HepG2 (cell line): Measurements from ENCODE around the gene CBLN3. TPM values are rescaled to one million over a fixed set of nuclear protein-coding genes. Genes with fewer than 3 reads are reported as not detected.

Source experiments
- ATF1 ChIP-seq: IDR thresholded peaks from 2 replicates; pipeline ENCODE4 v1.6.1; 2016; ENCODE audit warnings: mild to moderate bottlenecking, control low read depth
- ELF1 ChIP-seq: sonication (generic); formaldehyde crosslinking; IDR thresholded peaks from 2 replicates; pipeline ENCODE4 v1.4.0; 2020; ENCODE audit warnings: missing genetic modification reagents
- FOXK2 ChIP-seq: fragments of 450-650 bp; IDR thresholded peaks from 2 replicates; pipeline ENCODE4 v1.6.1; 2016
- HNF4G ChIP-seq, 2 experiments: sonication (generic) in 1 of 2; formaldehyde crosslinking in 1 of 2; IDR thresholded peaks; 2 replicates each; pipeline versions ENCODE4 v1.4.0 to v1.6.1; 2011 to 2020; ENCODE audit warnings: borderline replicate concordance in 2 of 2, low read depth in 2 of 2, mild to moderate bottlenecking in 2 of 2, low read length in 1 of 2, missing genetic modification reagents in 1 of 2, moderate library complexity in 1 of 2
- IRF9 ChIP-seq: sonication (generic); formaldehyde crosslinking; IDR thresholded peaks from 2 replicates; pipeline ENCODE4 v1.8.0; 2022; ENCODE audit warnings: missing genetic modification reagents, mild to moderate bottlenecking, borderline replicate concordance
- KDM4B ChIP-seq: sonication (generic); formaldehyde crosslinking; IDR thresholded peaks from 2 replicates; pipeline ENCODE4 v1.4.0; 2020; ENCODE audit warnings: missing genetic modification reagents
- NFIB ChIP-seq: sonication (generic); formaldehyde crosslinking; IDR thresholded peaks from 2 replicates; pipeline ENCODE4 v1.9.0; 2021; ENCODE audit warnings: missing genetic modification reagents, mild to moderate bottlenecking, borderline replicate concordance
- RNF2 ChIP-seq: fragments of 450-650 bp; conservative IDR thresholded peaks from 2 replicates; pipeline ENCODE4 v1.6.1; 2016; ENCODE audit warnings: low read depth
- SNRNP70 ChIP-seq: fragments of 200-400 bp; formaldehyde crosslinking; IDR thresholded peaks from 2 replicates; pipeline ENCODE4 v1.6.1; 2017; ENCODE audit warnings: mild to moderate bottlenecking, low read depth, low read length, moderate library complexity
- SRF ChIP-seq: IDR thresholded peaks from 2 replicates; pipeline ENCODE4 v1.6.1; 2011; ENCODE audit warnings: mild to moderate bottlenecking, low read depth, low read length, moderate library complexity
- TEAD3 ChIP-seq: optimal IDR thresholded peaks from 2 replicates; pipeline ENCODE3; 2016; ENCODE audit warnings: borderline replicate concordance
- XBP1 ChIP-seq: sonication (generic); formaldehyde crosslinking; IDR thresholded peaks from 2 replicates; pipeline ENCODE4 v1.5.0; 2020; ENCODE audit warnings: missing genetic modification reagents
- ZBTB26 ChIP-seq: IDR thresholded peaks from 2 replicates; pipeline ENCODE4 v1.6.1; 2016; ENCODE audit warnings: missing compliant biosample characterization, missing genetic modification reagents, borderline replicate concordance
- ZNF205 ChIP-seq: IDR thresholded peaks from 2 replicates; pipeline ENCODE4 v1.6.1; 2018; ENCODE audit warnings: missing biosample characterization, missing genetic modification reagents
- ZNF230 ChIP-seq: sonication (generic); formaldehyde crosslinking; IDR thresholded peaks from 2 replicates; pipeline ENCODE4 v1.4.0; 2020; ENCODE audit warnings: mild to moderate bottlenecking, missing genetic modification reagents
- ZNF329 ChIP-seq: sonication (generic); formaldehyde crosslinking; IDR thresholded peaks from 2 replicates; pipeline ENCODE4 v1.9.0; 2021; ENCODE audit warnings: low read depth, mild to moderate bottlenecking, missing genetic modification reagents
- ZNF44 ChIP-seq: sonication (generic); formaldehyde crosslinking; IDR thresholded peaks from 2 replicates; pipeline ENCODE4 v1.5.1; 2020; ENCODE audit warnings: mild to moderate bottlenecking, missing genetic modification reagents
- ZNF446 ChIP-seq: sonication (generic); formaldehyde crosslinking; IDR thresholded peaks from 2 replicates; pipeline ENCODE4 v1.5.0; 2020; ENCODE audit warnings: mild to moderate bottlenecking, missing genetic modification reagents
- ZNF510 ChIP-seq: sonication (generic); formaldehyde crosslinking; IDR thresholded peaks from 2 replicates; pipeline ENCODE4 v1.4.0; 2020; ENCODE audit warnings: low read depth, mild to moderate bottlenecking, missing genetic modification reagents
- ZNF749 ChIP-seq: sonication (generic); formaldehyde crosslinking; IDR thresholded peaks from 2 replicates; pipeline ENCODE4 v1.8.0; 2022; ENCODE audit warnings: mild to moderate bottlenecking, missing genetic modification reagents, moderate library complexity, borderline replicate concordance
- ZNF839 ChIP-seq: sonication (generic); formaldehyde crosslinking; IDR thresholded peaks from 2 replicates; pipeline ENCODE4 v1.4.0; 2020; ENCODE audit warnings: missing genetic modification reagents, mild to moderate bottlenecking, borderline replicate concordance
- polyA plus RNA-seq, 8 experiments: library from polyadenylated mRNA; depleted of rRNA in 3 of 8; stranded (reverse) in 7 of 8; unstranded in 1 of 8; fragments of >200 nt; fragmentation: Illumina TruSeq in 4 of 8; extraction: Trizol in 4 of 8; gene quantifications; 2 replicates each; pipeline versions ENCODE4 v1.2.1 to v1.2.3, GENCODE V29; 2011 to 2016; ENCODE audit warnings: low read depth in 4 of 8, missing spikeins in 1 of 8, mixed read lengths in 1 of 8; ENCODE audit not compliant: insufficient read depth in 1 of 8
- total RNA-seq, 5 experiments: library from RNA; depleted of rRNA; stranded (reverse); fragments of >200 nt; fragmentation: Illumina TruSeq; extraction: Trizol; gene quantifications; 2 replicates each; pipeline ENCODE4 v1.2.3, GENCODE V29; 2016; ENCODE audit warnings: low read depth in 1 of 5
- TF ChIP-seq, protein P1 (sequence below): sonication (generic); formaldehyde crosslinking; IDR thresholded peaks from 2 replicates; pipeline ENCODE4 v1.4.0; 2020; ENCODE audit warnings: missing genetic modification reagents
- TF ChIP-seq, protein P2 (sequence below): sonication (generic); formaldehyde crosslinking; IDR thresholded peaks from 2 replicates; pipeline ENCODE4 v1.4.0; 2020; ENCODE audit warnings: missing genetic modification reagents, borderline replicate concordance

The CBLN3 gene
- total and polyA plus RNA-seq, 2 of the 13 experiments (the other 11 are each of a cell fraction or from before 2014, with no cell fraction given) = 0.66 to 0.98 TPM

DNA sequence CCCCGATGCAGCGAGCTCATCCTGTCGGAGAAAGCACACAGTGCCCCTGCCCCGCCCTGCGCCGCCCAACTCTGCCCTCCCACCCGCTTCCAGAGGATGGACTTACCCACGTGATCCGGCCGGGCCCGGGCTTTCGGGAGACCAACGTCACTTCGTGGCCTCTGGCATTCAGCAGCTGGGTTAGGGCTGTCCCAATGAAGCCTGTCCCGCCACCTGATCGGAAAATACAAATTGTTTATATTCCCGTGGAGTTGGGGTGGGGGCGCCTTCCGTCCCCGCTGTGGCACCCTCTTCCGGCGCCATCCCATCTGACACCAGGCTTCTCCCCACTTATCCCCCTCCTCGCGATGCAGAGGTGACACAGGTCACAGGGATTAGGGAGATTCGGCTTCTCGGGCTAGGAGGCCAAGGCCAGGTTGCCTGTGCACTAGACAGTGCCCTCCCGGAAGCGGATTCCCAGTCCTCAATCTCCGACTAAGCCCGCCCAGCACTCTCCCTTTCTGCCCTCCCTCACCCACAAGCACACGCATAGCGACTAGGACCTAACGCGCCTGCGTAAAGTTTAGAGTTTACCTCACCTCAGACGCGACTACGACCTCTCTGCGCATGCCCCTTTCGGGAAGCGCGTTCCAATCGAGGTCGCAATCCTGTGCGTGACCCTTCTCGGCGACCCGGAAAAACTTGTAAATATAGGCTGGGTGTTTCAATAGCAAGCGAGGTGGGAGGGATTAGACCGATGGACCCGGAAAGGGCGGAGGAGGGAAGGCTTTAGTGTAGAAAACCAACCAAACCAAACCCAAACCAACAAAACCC is 13.0 kb upstream of the CBLN3 start, which contains the start of gene SDR39U1 (continued):
- TF ChIP-seq, protein P1, sequence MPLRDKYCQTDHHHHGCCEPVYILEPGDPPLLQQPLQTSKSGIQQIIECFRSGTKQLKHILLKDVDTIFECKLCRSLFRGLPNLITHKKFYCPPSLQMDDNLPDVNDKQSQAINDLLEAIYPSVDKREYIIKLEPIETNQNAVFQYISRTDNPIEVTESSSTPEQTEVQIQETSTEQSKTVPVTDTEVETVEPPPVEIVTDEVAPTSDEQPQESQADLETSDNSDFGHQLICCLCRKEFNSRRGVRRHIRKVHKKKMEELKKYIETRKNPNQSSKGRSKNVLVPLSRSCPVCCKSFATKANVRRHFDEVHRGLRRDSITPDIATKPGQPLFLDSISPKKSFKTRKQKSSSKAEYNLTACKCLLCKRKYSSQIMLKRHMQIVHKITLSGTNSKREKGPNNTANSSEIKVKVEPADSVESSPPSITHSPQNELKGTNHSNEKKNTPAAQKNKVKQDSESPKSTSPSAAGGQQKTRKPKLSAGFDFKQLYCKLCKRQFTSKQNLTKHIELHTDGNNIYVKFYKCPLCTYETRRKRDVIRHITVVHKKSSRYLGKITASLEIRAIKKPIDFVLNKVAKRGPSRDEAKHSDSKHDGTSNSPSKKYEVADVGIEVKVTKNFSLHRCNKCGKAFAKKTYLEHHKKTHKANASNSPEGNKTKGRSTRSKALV (CRISPR knock-in tag) = peak; percentile 91
- peak; percentile 96 for TF ChIP-seq KDM4B
- TF ChIP-seq ELF1 (CRISPR knock-in tag) = peak; percentile 95
- peak; percentile 95 for TF ChIP-seq ATF1 (CRISPR knock-in tag)
- no peak for TF ChIP-seq NFIB (CRISPR knock-in tag)
- TF ChIP-seq SNRNP70 = no peak
- TF ChIP-seq ZBTB26 (CRISPR knock-in tag) = peak; percentile 88
- TF ChIP-seq ZNF839 (CRISPR knock-in tag) = peak; percentile 100; the same call in 1 of the 2 replicates
- TF ChIP-seq ZNF205 (CRISPR knock-in tag) = peak; percentile 27
- TF ChIP-seq, protein P2, sequence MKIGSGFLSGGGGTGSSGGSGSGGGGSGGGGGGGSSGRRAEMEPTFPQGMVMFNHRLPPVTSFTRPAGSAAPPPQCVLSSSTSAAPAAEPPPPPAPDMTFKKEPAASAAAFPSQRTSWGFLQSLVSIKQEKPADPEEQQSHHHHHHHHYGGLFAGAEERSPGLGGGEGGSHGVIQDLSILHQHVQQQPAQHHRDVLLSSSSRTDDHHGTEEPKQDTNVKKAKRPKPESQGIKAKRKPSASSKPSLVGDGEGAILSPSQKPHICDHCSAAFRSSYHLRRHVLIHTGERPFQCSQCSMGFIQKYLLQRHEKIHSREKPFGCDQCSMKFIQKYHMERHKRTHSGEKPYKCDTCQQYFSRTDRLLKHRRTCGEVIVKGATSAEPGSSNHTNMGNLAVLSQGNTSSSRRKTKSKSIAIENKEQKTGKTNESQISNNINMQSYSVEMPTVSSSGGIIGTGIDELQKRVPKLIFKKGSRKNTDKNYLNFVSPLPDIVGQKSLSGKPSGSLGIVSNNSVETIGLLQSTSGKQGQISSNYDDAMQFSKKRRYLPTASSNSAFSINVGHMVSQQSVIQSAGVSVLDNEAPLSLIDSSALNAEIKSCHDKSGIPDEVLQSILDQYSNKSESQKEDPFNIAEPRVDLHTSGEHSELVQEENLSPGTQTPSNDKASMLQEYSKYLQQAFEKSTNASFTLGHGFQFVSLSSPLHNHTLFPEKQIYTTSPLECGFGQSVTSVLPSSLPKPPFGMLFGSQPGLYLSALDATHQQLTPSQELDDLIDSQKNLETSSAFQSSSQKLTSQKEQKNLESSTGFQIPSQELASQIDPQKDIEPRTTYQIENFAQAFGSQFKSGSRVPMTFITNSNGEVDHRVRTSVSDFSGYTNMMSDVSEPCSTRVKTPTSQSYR (CRISPR knock-in tag) = peak; percentile 43; the same call in 1 of the 2 replicates
- peak; percentile 97 for TF ChIP-seq ZNF446 (CRISPR knock-in tag)
- peak; percentile 94 for TF ChIP-seq IRF9
- TF ChIP-seq SRF = peak; percentile 57; the same call in 1 of the 2 replicates
- peak; percentile 66; the same call in 1 of the 2 replicates for TF ChIP-seq ZNF329 (CRISPR knock-in tag)
- peak; percentile 98 for TF ChIP-seq FOXK2
- peak; percentile 91 for TF ChIP-seq XBP1 (CRISPR knock-in tag)
- peak; percentile 98 for TF ChIP-seq ZNF230 (CRISPR knock-in tag)
- peak; percentile 99 for TF ChIP-seq ZNF510 (CRISPR knock-in tag)
- TF ChIP-seq ZNF749 = peak; percentile 92
- TF ChIP-seq RNF2 = peak; percentile 74; the same call in 1 of the 2 replicates
- TF ChIP-seq HNF4G (IDR thresholded peaks at IDR 0.05; ENCODE audit: borderline replicate concordance, low read depth, low read length) = peak; percentile 65
- TF ChIP-seq HNF4G (CRISPR knock-in tag; IDR thresholded peaks at IDR 0.05; ENCODE audit: borderline replicate concordance, low read depth) = peak; percentile 72; the same call in 1 of the 2 replicates
- peak; percentile 91 for TF ChIP-seq ZNF44 (CRISPR knock-in tag)
- TF ChIP-seq TEAD3 (CRISPR knock-in tag) = peak; percentile 94
